HL-60 (cell line): ENCODE results near the gene FRG2.
"Not testable (repeated sequence)": the region's sequence is repeated elsewhere in the genome, so short reads cannot be mapped to it uniquely, and the experiment has no call there.

Experiments used
- DNase-seq, 2 experiments: peaks; one replicate each; pipeline ENCODE4 v3.0.0-alpha.2; 2010 to 2020; ENCODE audit warnings: low read depth in 1 of 2, low spot score in 1 of 2
- H3K27ac ChIP-seq: fragments of 250-450 bp; sonication (Bioruptor Pico); replicated peaks from 2 replicates; pipeline ENCODE4 v1.5.1; 2020; ENCODE audit warnings: mild to moderate bottlenecking, moderate library complexity
- H3K27me3 ChIP-seq: fragments of 250-450 bp; sonication (Bioruptor Pico); 2 replicates; pipeline ENCODE4 v1.5.1; 2021; ENCODE audit warnings: mild to moderate bottlenecking, moderate library complexity; ENCODE audit not compliant: insufficient read depth, poor library complexity, severe bottlenecking
- H3K4me3 ChIP-seq: replicated peaks from 2 replicates; pipeline ENCODE4 v1.5.1; 2011; ENCODE audit warnings: mild to moderate bottlenecking, control low read depth, low read length; ENCODE audit not compliant: insufficient read depth
- GABPA ChIP-seq: IDR thresholded peaks from 2 replicates; pipeline ENCODE4 v1.6.1; 2012; ENCODE audit warnings: low read depth
- POLR2AphosphoS5 ChIP-seq: IDR thresholded peaks from 2 replicates; pipeline ENCODE4 v1.6.1; 2012; ENCODE audit warnings: low read depth
- SPI1 ChIP-seq: IDR thresholded peaks from 2 replicates; pipeline ENCODE4 v1.6.1; 2012; ENCODE audit warnings: low read depth, mild to moderate bottlenecking, borderline replicate concordance
- TF ChIP-seq, protein P1 (sequence below): IDR thresholded peaks from one replicate; pipeline ENCODE4 v1.5.1; 2011; ENCODE audit warnings: low read length, control low read depth, inconsistent platforms; ENCODE audit not compliant: insufficient read depth
- TF ChIP-seq, protein P2 (sequence below): IDR thresholded peaks from 2 replicates; pipeline ENCODE4 v1.6.1; 2012; ENCODE audit warnings: low read depth; ENCODE audit not compliant: insufficient replicate concordance

Gene FRG2

GRCh38 chr4:190020790-190021717, 6.0 kb downstream of the FRG2 start:
- H3K4me3 ChIP-seq: no peak overlapping the region
- TF ChIP-seq GABPA: no peak
- no peaks in the 10 kb centered on the region for H3K27me3 ChIP-seq
- DNase-seq: no peak
- no peak overlapping the region for H3K27ac ChIP-seq

DNA sequence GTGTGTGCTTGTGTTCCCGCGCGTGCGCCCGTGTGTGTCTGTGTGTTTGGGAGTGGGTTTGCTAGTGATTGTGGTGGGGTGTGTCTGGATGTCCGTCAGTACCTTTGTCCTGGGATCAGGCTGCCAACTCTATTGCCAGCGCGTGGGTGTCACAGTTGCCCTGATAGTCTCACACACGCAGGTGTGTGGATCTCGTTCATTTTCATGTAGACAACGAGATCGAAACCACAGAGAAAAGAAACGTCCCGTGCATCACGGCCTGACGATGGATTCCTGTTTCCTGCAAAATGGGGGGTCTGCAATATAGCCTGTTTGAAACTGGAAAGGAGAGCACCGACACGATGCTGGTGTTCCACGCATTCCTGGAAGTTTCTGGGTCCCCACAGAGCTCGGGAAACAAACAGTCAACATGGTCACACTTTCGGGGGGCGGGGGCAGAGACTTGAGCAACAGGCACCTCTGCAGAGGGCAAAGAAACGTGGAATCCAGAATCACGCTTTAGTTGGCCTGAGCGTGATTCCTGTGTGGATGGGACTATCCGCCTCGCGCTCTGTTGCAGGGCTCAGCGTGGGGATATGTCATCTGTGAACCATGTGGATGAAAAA, 7.1 kb downstream of the FRG2 start:
- not testable (repeated sequence) for H3K27me3 ChIP-seq, H3K27ac ChIP-seq, H3K4me3 ChIP-seq, DNase-seq

- TF ChIP-seq SPI1 (no peak), POLR2AphosphoS5 (no peak), GABPA (no peak)
- TF ChIP-seq, protein P1, sequence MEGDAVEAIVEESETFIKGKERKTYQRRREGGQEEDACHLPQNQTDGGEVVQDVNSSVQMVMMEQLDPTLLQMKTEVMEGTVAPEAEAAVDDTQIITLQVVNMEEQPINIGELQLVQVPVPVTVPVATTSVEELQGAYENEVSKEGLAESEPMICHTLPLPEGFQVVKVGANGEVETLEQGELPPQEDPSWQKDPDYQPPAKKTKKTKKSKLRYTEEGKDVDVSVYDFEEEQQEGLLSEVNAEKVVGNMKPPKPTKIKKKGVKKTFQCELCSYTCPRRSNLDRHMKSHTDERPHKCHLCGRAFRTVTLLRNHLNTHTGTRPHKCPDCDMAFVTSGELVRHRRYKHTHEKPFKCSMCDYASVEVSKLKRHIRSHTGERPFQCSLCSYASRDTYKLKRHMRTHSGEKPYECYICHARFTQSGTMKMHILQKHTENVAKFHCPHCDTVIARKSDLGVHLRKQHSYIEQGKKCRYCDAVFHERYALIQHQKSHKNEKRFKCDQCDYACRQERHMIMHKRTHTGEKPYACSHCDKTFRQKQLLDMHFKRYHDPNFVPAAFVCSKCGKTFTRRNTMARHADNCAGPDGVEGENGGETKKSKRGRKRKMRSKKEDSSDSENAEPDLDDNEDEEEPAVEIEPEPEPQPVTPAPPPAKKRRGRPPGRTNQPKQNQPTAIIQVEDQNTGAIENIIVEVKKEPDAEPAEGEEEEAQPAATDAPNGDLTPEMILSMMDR: no peak
- TF ChIP-seq, protein P2, sequence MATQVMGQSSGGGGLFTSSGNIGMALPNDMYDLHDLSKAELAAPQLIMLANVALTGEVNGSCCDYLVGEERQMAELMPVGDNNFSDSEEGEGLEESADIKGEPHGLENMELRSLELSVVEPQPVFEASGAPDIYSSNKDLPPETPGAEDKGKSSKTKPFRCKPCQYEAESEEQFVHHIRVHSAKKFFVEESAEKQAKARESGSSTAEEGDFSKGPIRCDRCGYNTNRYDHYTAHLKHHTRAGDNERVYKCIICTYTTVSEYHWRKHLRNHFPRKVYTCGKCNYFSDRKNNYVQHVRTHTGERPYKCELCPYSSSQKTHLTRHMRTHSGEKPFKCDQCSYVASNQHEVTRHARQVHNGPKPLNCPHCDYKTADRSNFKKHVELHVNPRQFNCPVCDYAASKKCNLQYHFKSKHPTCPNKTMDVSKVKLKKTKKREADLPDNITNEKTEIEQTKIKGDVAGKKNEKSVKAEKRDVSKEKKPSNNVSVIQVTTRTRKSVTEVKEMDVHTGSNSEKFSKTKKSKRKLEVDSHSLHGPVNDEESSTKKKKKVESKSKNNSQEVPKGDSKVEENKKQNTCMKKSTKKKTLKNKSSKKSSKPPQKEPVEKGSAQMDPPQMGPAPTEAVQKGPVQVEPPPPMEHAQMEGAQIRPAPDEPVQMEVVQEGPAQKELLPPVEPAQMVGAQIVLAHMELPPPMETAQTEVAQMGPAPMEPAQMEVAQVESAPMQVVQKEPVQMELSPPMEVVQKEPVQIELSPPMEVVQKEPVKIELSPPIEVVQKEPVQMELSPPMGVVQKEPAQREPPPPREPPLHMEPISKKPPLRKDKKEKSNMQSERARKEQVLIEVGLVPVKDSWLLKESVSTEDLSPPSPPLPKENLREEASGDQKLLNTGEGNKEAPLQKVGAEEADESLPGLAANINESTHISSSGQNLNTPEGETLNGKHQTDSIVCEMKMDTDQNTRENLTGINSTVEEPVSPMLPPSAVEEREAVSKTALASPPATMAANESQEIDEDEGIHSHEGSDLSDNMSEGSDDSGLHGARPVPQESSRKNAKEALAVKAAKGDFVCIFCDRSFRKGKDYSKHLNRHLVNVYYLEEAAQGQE: no peak
- DNase-seq: no peak
- Histone ChIP-seq H3K4me3 (no peak overlapping the region), H3K27me3 (no peaks in the 10 kb centered on the region), H3K27ac (no peak overlapping the region)
Measured at GRCh38 chr4:190019023-190019858, 7.8 kb downstream of the FRG2 start.

- TF ChIP-seq GABPA (no peak), POLR2AphosphoS5 (no peak), SPI1 (no peak)
- TF ChIP-seq, protein P2: no peak
- TF ChIP-seq, protein P1: no peak
- Histone ChIP-seq H3K4me3 (no peak overlapping the region), H3K27ac (no peak overlapping the region), H3K27me3 (no peaks in the 10 kb centered on the region)
- DNase-seq: no peak
Measured at GRCh38 chr4:190018201-190018920, 8.7 kb downstream of the FRG2 start.
